ENCODE data around the gene DAO.

The DAO gene

GRCh38 chr12:108876550-108876949, 3.3 kb upstream of the DAO start:
- DNase-seq, result no peak

GRCh38 chr12:108881953-108882352, 2.1 kb downstream of the DAO start:
- no peak for DNase-seq

- no peak for DNase-seq
Observed at GRCh38 chr12:108884116-108885012, 4.5 kb downstream of the DAO start.

DNA sequence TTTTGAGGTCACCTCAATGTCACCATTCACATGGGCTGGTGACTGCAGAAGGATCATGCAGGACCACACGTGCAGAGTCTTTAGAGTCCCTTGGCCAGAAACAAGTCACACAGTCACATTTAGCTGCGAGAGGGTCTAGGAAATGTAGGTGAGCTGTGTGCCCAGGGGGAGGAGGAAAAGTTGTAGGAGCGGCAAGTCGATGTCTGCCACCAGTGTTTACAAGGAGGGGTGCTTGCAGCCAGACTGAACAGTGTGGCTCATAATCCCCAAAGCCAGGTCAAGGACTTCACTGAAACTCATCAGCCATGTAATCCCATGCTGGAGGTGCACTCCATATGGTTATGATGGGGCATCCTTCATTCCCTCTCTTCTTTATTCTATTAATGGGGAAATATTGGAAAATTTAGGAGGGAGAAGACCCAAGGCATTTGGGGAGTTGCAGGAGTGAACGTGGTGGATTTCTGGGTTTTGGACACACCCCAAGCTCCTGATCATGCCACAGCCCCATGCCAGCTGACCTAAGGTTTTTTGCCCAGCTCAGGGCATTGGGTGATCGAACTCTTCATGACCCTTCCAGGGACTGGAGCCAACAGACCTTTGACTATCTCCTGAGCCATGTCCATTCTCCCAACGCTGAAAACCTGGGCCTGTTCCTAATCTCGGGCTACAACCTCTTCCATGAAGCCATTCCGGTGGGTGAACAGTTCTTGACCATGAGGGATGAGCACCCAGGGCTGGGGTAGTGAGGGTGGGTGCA, 7.2 kb downstream of the DAO start:
- no peak for DNase-seq

DNA sequence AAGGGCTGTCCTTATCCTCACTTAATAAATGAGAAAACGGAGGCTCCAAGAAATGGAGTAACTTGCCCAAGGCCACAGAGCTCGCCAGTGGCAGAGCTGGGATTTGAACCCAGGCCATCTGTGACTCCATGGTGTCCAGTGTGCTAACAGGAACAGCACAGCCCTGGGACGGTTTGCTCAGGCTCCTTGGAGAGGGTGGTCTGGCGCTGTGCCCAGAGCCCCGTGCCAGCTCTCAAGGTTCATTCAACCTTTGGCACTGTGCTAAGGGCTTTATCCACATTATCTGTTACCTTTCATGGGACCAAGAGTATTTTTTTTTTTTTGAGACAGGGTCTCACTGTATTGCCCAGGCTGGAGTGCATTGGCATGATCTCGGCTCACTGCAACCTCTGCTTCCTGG, 8.1 kb downstream of the DAO start:
- peak; percentile 17 for DNase-seq

DNA sequence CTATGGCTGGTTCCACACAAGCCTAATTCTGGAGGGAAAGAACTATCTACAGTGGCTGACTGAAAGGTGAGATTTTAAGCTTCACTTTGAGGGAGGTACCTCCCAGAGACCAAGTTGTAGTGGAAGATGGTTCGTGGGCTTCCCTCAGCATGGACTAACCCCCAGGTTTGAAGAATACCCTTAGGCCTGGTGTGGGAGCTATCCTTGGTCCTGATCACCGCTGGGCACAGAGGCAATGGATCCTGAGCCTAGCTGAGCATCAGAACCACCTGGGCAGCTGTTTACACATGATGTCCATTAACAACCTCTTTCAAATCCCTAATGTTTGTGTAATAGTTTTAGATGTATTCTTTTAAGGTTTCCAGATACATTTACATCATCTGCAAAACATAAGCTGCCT, 10.3 kb downstream of the DAO start:
- no peak for DNase-seq

- no peak for DNase-seq
Observed at GRCh38 chr12:108895220-108895802, 15.4 kb downstream of the DAO start.

DNA sequence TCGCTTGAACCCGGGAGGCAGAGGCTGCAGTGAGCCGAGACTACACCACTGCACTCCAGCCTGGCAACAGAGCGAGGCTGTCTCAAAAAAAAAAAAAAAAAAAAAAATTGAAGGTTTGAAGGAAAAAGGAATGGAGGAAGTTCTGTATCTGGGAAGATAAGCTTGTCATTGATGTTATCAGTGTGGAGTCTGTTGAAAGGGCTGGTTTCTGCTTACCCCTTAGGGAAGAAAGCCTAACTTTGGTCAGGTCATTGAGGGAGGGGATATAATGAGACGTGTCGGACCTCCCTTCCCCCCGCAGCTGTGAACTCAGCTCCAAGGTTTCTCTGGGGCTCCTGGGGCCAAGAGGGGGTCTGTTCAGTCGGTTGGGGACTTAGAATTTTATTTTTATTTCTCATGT, 16.4 kb downstream of the DAO start:
- no peak for DNase-seq

- no peak for DNase-seq
Observed at GRCh38 chr12:108896817-108897216, 16.9 kb downstream of the DAO start.

GRCh38 chr12:108899145-108899544, 19.3 kb downstream of the DAO start:
- no peak for DNase-seq

DNA sequence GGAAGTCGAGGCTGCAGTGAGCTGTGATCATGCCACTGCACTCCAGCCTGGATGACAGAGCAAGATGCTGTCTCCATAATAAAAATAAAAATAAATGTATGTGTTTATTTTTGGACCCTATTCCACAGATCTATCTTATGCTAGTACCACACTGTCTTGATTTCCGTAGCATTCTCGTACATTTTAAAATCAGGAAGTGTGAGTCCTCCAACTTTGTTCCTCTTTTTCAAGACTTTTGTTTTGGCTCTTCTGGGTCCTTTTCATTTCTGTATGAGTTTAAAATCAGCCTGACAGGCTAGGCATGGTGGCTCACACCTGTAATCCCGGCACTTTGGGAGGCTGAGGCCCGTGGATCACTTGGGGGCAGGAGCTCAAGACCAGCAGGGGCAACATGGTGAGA, 25.8 kb downstream of the DAO start:
- DNase-seq, result no peak

DNA sequence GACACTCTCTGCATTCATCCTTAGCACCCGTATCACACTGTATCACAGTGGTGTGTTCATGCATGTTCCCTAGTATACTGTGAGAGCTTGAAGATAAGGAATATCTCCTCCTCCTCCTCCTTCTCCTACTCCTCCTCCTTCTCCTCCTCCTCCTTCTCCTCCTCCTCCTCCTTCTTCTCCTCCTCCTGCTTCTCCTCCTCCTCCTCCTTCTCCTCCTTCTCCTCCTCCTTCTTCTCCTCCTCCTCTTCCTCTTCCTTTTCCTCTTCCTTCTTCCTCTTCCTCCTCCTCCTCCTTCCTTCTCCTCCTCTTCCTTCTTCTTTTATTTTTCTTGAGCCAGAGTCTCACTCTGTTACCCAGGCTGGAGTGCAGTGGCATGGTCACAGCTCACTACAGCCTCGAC, 27.1 kb downstream of the DAO start:
- no peak for DNase-seq

- no peak for DNase-seq
Observed at GRCh38 chr12:108907839-108908351, 28.0 kb downstream of the DAO start.

DNA sequence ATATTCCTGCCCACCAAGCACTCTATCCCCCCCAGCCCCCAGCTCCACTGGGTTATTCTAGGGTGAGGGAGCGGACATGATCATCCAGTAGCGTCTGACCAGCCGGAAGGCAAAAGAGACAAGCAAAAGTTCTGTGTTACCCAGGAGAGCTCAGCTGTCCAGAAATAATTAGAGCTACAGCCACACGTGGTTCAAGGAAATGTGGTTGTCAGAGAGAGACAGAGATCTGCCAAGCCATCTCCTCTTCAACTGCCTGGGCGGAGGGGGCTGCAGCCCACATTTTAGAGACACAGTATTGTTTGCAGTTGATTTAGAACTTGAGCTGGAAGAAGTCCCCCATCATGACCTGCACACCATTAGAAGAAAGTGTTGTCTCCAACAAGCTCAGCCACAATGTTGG, 30.4 kb downstream of the DAO start:
- no peak for DNase-seq

DNA sequence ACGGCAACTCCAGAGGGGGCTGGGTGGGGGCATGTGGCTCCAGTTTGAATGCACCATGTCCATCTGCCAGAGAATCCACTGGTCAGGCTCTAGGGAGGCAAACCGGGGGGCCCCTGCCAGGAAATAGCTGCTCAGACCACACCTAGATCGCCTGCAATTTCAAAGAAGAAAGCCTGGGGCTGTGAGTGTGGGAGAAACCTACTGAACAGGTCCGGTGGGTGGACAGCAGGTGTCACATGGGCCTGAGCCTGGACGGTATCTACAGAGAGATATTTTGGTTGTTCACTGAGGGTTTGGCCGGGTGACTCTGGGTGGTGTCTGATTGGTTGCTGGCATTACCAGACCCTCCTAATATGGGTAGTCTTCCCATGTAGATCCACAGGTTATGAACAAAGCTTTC, 32.0 kb downstream of the DAO start:
- no peak for DNase-seq

DNA sequence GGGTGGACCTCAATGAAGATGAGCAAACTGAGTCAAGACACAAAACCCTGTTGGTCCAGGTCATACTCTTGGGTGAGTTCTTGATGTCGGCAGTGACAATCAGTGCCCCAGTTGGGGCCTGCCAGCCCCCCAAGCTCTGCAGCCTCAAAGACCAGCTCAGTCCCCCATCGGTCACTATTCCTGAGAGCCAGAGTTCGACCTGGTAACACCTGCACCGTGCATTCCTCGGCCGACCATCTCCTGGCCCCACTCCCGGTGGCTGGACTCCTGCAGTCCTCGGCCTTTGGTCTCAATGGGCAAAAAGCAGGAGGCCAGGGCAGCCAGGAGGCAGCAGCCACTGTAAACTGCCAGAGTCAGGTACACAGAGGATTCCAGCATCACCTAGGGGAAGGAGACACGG, 32.5 kb downstream of the DAO start:
- no peak for DNase-seq

DNA sequence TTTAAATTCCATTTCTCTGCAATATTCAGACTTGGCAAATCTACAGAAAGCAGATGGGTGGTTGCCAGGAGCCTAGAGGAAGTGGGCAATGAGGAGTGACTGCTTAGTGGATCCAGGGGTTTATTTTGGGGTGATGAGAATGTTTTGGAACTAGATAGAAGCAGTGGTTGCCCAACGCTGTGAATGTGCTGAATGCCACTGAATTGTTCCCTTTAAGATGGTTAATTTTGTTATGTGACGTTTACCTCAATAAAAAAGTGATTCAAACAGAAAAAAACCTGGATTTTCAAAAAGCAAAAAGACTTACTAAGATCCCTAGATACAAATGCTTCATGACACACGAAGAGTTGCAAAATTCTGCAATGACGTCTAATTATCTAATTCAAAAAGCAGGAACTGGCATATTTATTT, 34.2 kb downstream of the DAO start:
- no peak for DNase-seq

DNA sequence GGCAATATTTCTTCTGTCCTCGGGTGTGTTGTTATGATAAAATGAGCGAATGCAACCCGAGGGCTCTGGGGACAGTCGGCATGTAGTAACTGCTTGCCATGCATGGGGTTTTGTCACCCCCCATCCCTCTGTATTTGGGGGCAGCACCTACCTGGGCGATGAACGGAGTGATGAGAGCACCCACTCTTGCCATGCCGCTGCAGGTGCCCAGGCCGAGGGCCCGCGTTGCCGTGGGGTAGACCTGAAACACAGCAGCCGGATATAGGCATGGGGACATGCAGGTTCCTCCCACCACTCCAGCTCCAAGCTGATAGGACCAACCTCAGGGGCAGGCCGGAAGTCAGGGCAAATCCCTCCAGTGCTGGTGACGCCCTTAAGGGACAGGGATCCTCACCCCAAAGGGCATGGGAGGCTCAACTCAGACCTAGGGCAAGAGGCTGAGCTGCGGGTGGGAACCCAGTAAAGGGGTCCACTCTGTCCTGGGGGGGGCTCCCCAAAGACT, 35.8 kb downstream of the DAO start:
- DNase-seq, result no peak

DNA sequence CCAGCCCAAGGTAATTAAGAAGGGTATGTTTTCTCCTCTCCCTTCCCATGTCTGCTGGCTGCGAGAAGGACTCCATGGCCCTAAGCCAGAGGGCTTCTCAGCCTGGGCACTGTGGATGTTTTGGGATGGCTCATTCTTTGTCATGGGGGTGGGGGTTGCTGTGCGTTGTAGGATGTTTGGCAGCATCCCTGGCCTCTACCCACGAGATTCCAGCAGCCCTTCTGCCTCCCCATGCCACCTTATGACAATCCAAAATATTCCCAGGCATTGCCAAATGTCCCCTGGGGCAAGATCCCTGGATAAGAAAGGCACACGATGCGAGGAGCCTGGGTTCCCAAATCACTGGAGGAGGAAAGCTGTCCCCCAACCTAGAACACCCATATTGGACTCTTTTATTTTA, 36.4 kb downstream of the DAO start:
- DNase-seq, result no peak

DNA sequence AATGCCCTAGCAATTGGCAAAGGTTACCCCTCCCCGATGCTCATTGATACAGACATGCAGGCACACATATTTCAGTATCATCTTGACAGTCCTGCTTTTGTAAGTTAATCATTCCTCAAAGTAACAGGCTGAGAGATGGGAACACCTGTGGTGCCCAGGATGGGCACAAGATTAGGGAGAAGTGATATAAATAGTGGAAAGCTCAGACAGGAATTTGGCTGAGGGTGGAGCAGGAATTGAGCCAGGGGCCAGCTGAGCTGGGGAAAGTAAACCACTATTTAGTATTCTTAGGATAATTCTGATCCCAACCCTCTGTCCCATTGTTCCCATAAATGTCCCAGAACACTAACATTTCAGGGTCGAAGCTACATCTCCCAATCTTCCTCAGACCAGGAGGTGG, 38.3 kb downstream of the DAO start:
- DNase-seq, result no peak

DNA sequence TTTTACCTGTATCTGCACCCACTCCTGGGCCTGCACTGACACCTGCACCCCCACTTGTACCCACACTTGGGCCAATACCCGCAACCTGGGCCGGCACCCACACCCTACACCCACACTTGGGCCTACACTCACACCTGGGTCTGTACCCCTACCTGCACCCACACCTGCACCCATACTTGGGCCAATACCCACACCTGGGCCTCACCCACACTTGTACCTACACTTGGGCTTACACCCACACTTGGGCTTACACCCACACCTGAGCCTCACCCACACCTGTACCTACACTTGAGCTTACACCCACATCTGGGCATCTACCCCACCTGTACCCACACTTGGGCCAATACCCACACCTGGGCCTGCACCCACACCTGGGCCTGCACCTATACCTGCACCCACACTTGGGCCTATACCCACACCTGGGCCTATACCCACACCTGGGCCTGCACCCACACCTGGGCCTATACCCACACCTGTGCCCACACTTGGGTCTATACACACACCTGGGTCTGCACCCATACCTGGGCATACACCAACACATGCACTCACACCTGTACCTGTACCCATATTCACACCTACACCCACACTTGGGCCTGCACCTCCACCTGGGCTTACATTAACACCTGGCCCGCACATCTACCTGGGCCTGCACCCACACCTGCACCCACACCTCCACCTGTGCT, 39.2 kb downstream of the DAO start:
- no peak for DNase-seq

GRCh38 chr12:108921946-108922345, 42.1 kb downstream of the DAO start:
- DNase-seq, result no peak

DNA sequence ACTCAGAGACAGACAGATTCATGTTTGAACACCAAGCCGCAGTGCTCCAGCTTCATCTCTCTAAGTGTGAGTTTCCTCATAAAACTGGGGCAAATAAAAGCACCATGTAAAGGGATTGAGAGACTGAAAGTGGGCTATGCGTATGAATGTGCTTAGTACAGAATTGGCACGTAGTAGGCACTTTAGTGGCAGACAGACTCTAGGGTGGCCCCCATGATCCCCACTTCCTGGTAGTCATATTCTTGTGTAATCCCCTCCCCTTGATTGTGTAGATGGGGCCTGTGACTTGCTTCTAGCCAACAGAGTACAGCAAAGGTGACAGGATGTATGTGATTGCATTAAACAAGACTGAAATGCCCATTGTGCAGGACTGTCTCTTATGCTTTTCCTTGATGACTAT, 43.0 kb downstream of the DAO start:
- no peak for DNase-seq
